Mucosa of descending colon (tissue), 3 donors: ENCODE data around the gene PCP4L1. TPM values are rescaled to one million over a fixed set of nuclear protein-coding genes. Genes with fewer than 3 reads are reported as not detected.
"Not testable (repeated sequence)": the region's sequence is repeated elsewhere in the genome, so short reads cannot be mapped to it uniquely, and the experiment has no call there.

Experiments
- ATAC-seq: fragments of 200-7000 bp; cut with Tn5 transposase; one replicate; pipeline ENCODE4 v1.9.1; 2020; ENCODE audit warnings: mild to moderate bottlenecking, moderate library complexity
- DNase-seq, 3 donors: peaks; one replicate each; pipeline ENCODE4 v3.0.0-alpha.2; 2020
- H3K36me3 ChIP-seq: fragments of 200-600 bp; one replicate; pipeline ENCODE4 v1.8.0; 2021; ENCODE audit warnings: low read depth, mild to moderate bottlenecking
- H3K4me1 ChIP-seq: fragments of 200-600 bp; one replicate; pipeline ENCODE4 v1.8.0; 2021; ENCODE audit warnings: low read depth, mild to moderate bottlenecking
- H3K4me3 ChIP-seq: fragments of 200-600 bp; one replicate; pipeline ENCODE4 v1.8.0; 2021; ENCODE audit warnings: mild to moderate bottlenecking
- H3K9me3 ChIP-seq: fragments of 200-600 bp; one replicate; pipeline ENCODE4 v1.8.0; 2021; ENCODE audit warnings: mild to moderate bottlenecking
- intact Hi-C, 2 donors: fragments of 100-400 bp; cut with DNase I in 1 of 2; cut with micrococcal nuclease in 1 of 2; formaldehyde crosslinking; loops; one replicate each; pipeline versions ENCODE4 v1.11.0 to v1.11.1; 2022; cut with DNase I, micrococcal nuclease
- total RNA-seq, 3 donors: library from RNA; stranded (reverse); fragmentation: NEBNext Ultra II Directional in 2 of 3; extraction: Animal tissue kit (Norgen Biotek cat#: 25700) in 2 of 3; gene quantifications; one replicate each; pipeline versions ENCODE4 v1.2.1 to v1.2.4, GENCODE V29; 2021 to 2023
- TF ChIP-seq, protein P1 (sequence below): fragments of 200-600 bp; IDR thresholded peaks from one replicate; pipeline ENCODE4 v1.8.0; 2022; ENCODE audit warnings: antibody characterized with exemption, mild to moderate bottlenecking
- donor health status: DM: no; HTN: no; CAD: no; lungs with moderate emphysema.
- donor health status: DM: no; HTN: no; CAD: no.
- donor health status: DM: no; HTN: yes; CAD: no.

Gene PCP4L1
- total RNA-seq, 3 donors from 2014 or later: 0.41 to 12.2 (median 1.6) TPM

DNA sequence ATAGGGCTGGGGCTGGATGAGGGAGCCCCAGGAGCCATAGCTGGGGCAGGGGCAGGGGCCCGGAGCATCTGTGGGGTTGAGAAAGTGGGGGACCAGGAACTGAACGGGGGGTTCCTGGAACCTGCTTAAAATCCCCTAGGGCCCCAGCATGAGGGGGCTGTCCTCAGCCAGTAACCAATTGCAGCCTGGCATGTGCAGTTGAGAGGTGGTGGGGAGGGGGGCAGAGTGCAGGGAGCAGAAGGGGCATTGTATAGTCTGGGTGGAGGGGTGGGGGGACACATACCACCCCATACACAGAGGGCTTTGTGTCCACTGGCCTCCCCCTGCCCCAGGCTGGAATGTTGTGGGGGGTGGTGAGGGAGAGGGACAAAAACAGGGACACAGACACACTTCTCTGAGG is 51.3 kb downstream of the PCP4L1 start, which contains the start of gene MPZ:
TSS of gene MPZ (minus strand) at position 101 of the 400 bp plus-strand sequence. CDS start at position 38, 63 bp downstream.
- Histone ChIP-seq H3K4me1 (peaks cover 8% of the 10 kb centered on the region), H3K36me3 (no peaks in the 10 kb centered on the region), H3K9me3 (no peaks in the 10 kb centered on the region), H3K4me3 (no peak within 1 kb of the TSS)
- TF ChIP-seq, protein P1, sequence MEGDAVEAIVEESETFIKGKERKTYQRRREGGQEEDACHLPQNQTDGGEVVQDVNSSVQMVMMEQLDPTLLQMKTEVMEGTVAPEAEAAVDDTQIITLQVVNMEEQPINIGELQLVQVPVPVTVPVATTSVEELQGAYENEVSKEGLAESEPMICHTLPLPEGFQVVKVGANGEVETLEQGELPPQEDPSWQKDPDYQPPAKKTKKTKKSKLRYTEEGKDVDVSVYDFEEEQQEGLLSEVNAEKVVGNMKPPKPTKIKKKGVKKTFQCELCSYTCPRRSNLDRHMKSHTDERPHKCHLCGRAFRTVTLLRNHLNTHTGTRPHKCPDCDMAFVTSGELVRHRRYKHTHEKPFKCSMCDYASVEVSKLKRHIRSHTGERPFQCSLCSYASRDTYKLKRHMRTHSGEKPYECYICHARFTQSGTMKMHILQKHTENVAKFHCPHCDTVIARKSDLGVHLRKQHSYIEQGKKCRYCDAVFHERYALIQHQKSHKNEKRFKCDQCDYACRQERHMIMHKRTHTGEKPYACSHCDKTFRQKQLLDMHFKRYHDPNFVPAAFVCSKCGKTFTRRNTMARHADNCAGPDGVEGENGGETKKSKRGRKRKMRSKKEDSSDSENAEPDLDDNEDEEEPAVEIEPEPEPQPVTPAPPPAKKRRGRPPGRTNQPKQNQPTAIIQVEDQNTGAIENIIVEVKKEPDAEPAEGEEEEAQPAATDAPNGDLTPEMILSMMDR: no peak
- ATAC-seq (no peak), DNase-seq (no peak)
- intact Hi-C loops: no loop called here

DNA sequence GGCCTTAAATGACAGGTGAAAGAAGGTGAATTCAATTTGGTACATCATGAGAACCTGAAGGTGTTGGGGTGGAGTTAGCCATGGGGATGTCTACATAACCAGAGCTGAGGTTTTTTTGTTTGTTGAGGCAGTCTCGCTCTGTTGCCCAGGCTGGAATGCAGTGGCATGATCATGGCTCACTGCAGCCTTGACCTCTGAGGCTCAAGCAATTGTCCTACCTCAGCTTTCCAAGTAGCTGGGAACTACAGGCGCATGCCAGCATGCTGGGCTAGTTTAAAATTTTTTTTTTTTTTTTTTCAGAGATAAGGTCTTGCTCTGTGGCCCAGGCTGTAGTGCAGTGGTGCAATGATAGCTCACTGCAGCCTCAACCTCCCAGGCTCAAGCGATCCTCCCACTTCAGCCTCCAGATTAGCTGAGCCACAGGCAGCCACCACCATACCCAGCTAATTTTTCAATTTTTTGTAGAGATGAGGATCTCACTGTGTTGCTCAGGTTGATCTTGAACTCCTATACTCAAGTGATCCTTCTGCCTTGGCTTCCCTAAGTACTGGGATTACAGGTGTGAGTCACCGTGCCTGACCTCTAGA is 53.1 kb downstream of the PCP4L1 start:
- peaks cover 9% of the 10 kb centered on the region for H3K4me1 ChIP-seq

DNA sequence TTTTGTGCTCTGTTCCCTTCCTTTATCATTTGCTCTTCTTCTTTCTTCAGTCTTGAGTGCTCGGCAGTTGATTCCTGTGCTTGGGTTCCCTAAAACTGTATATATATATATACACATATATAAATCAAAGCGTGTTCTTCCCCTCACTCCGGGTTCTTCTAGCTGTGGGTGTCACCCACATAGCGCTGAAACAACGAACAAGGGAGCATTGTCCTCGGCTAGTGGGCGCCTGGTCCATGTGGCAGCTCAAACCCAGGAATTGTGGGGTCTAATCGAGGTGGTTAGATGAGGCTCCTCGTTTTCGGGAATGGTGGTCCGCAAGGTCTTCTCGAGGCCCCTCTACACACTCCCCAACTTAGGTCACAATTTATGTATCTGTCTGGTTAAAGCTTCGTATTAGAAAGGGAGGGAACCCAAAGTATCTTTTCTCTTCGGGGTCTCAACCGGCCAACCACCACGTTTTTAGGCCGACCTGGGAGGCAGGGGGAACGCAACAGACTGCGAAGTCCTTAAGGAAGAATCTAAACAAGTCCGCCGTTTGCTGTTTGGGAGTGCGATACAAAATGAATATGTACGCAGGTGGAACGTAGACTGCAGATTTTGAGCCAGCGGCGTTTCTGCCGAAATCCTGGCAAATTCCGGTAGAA is 55.1 kb downstream of the PCP4L1 start:
- Histone ChIP-seq H3K36me3 (no peaks in the 10 kb centered on the region), H3K9me3 (no peaks in the 10 kb centered on the region), H3K4me1 (peaks cover 9% of the 10 kb centered on the region), H3K4me3 (peak overlapping the region; percentile 72)
- TF ChIP-seq, protein P1: no peak
- intact Hi-C loops: no loop called here
- ATAC-seq (peak; percentile 23), DNase-seq (peak in 2 of 3 donors; percentile 26 to 40)

More for the DNA sequence above, 53.1 kb downstream of the PCP4L1 start:
- Histone ChIP-seq H3K9me3 (no peaks in the 10 kb centered on the region), H3K4me3 (no peak overlapping the region), H3K36me3 (no peaks in the 10 kb centered on the region)
- no peak for DNase-seq
- intact Hi-C loops: no loop called here
- ATAC-seq: no peak
- TF ChIP-seq, protein P1: no peak

DNA sequence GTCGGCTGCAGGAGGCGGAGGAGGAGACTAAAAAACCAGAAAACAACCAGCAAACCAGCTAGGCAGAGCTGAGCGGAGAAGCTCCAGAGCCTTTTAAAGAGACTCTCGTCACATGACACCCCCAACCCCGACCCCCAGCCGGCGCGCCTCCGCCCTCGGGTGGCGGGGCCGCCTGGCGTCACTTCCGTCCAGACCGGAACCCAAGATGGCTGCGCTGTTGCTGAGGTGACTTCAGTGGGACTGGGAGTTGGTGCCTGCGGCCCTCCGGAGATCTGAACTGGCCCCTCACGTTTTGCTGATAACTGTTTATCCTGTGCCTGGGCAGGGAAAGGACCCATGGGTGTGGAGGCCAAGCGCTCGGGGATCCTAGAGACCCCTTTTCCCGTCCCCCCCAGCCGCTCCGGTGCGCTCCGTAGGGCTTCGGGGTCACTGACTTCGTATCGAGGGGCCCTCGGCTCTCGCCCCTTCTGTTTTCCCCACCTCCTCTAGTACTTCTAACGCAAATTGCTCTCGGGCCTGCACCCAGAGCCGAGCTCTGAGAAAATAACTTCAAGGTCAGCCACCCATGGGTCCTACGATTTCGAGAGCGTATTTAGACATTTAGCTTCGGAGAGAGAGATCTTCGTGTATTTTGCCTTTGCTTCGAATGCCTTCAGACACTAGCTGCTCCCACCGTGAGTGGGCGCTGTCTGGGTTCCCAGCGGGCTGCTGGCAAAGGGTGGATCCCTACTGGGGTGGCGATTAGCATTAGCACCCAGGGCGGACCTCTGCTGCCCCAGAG is 55.8 kb downstream of the PCP4L1 start, which contains the start of gene SDHC:
TSS of gene SDHC (plus strand) at position 181 of the 781 bp plus-strand sequence. CDS start at position 206, 25 bp downstream.
- intact Hi-C loops: no loop called here
- DNase-seq (peak; percentile 90 to 92 (median 91)), ATAC-seq (peak; percentile 99)
- Histone ChIP-seq H3K9me3 (no peaks in the 10 kb centered on the region), H3K36me3 (no peaks in the 10 kb centered on the region), H3K4me3 (peak within 1 kb of the TSS; percentile 72), H3K4me1 (peaks cover 9% of the 10 kb centered on the region)
- TF ChIP-seq, protein P1: no peak

DNA sequence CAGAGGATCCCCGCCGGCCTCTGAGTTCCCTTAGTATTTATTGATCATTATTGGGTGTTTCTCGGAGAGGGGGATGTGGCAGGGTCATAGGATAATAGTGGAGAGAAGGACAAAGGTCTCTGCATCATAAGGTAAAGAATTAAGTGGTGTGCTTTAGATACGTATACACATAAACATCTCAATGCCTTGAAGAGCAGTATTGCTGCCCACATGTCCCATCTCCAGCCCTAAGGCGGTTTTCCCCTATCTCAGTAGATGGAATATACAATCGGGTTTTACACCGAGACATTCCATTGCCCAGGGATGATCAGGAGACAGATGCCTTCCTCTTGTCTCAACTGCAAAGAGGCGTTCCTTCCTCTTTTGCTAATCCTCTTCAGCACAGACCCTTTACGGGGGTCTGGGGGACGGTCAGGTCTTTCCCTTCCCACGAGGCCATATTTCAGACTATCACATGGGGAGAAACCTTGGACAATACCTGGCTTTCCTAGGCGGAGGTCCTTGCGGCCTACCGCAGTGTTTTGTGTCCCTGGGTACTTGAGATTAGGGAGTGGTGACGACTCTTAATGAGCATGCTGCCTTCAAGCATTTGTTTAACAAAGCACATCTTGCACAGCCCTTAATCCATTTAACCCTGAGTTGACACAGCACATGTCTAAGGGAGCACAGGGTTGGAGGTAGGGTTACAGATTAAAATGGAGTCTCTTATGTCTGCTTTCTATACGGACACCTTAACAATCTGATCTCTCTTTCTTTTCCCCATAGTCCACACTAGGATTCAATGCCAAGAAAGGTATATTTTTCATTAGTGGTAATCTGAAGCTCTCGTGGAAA is 57.5 kb downstream of the PCP4L1 start:
- intact Hi-C loops, H3K9me3 ChIP-seq, ATAC-seq, H3K4me1 ChIP-seq, H3K36me3 ChIP-seq, H3K4me3 ChIP-seq, DNase-seq: not testable (repeated sequence)
